Omental fat pad (tissue), 4 donors: ENCODE measurements around the gene MBL2. TPM values are rescaled to one million over a fixed set of nuclear protein-coding genes. Genes with fewer than 3 reads are reported as not detected.

Experiments
- ATAC-seq: fragments of 150-250 bp; one replicate; pipeline ENCODE4 v1.9.1; 2016; ENCODE audit warnings: mild to moderate bottlenecking, moderate library complexity; ENCODE audit not compliant: low FRiP score
- DNase-seq: peaks from one replicate; pipeline ENCODE4 v3.0.0-alpha.2; 2019; ENCODE audit warnings: low spot score
- total RNA-seq, 4 donors: library from RNA; depleted of rRNA; stranded (reverse); fragments of >200 nt; gene quantifications; one replicate each; pipeline ENCODE4 v1.1.0, GENCODE V29; 2016
- TF ChIP-seq, protein P1 (sequence below), 3 donors: fragments of 450-650 bp; IDR thresholded peaks; one replicate each; pipeline ENCODE4 v1.5.1; 2016 to 2017; ENCODE audit warnings: antibody characterized with exemption in 3 of 3, mild to moderate bottlenecking in 3 of 3, moderate library complexity in 2 of 3

Gene MBL2
- not detected for total RNA-seq

DNA sequence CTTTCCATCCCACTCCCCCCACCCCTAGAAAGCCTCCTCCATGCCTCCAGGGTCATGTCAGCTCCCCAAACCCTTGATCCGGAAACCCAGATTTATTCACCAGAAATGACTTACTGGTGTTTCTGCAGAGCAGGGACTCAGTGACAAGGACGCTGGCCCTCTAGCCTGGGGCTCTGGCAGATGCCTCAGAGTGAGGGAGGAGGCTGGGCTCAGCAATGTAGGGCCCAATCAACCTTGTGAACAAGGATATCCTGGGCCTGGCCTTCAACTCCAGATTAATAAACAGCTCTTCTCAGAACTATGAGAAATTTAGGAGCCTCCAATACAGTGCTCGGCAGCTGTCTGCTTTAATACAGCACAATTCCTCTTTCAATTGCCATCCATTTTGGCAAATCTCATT lies at the start of gene MBL2:
Gene MBL2, minus strand, starts transcription at position 162 of the 400 bp plus-strand sequence. CDS start 1,149 bp downstream, outside the sequence.
- ATAC-seq (no peak), DNase-seq (no peak)
- TF ChIP-seq, protein P1, sequence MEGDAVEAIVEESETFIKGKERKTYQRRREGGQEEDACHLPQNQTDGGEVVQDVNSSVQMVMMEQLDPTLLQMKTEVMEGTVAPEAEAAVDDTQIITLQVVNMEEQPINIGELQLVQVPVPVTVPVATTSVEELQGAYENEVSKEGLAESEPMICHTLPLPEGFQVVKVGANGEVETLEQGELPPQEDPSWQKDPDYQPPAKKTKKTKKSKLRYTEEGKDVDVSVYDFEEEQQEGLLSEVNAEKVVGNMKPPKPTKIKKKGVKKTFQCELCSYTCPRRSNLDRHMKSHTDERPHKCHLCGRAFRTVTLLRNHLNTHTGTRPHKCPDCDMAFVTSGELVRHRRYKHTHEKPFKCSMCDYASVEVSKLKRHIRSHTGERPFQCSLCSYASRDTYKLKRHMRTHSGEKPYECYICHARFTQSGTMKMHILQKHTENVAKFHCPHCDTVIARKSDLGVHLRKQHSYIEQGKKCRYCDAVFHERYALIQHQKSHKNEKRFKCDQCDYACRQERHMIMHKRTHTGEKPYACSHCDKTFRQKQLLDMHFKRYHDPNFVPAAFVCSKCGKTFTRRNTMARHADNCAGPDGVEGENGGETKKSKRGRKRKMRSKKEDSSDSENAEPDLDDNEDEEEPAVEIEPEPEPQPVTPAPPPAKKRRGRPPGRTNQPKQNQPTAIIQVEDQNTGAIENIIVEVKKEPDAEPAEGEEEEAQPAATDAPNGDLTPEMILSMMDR (IDR thresholded peaks at IDR 0.05): no peak

DNA sequence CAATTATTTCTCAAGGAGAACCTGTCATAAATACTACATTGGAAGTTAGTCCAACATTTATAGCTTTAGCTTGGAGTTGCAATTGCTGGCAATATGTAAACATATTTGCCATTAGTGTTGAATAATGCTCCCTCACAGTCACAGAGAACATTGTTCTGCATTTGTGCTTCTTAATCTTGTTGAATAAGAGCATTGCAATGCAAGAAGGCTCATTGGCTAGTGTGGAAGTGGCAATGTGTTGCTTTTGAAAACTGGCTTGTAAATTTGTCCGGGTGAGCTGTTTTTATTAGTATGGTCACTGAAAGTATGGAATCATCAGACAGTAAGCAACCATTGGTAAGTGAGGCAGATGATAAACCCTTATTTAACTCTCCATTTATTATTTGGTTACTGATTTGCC lies 47.7 kb upstream of the MBL2 start:
- DNase-seq (no peak), ATAC-seq (no peak)
- TF ChIP-seq, protein P1 (IDR thresholded peaks at IDR 0.05): no peak

DNA sequence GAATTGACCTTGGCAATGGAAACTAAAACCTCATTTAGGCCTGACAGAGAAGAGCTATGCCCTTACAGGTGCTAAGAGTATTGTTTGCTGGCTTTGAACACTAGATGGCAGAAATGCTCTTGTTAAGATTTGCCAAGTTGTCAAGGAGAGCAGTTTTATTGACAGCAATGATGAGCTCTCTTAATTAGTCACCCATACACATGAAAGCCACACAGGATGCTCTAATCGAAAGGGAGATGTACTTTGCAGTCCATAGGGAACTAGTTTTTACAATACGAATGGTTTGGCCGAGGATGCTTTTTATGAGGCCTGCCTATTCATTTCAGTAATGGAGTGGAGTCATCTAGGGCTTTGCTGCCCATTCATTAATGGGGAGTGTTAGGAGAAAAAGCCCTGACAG lies 45.4 kb upstream of the MBL2 start:
- TF ChIP-seq, protein P1 (IDR thresholded peaks at IDR 0.05): no peak
- DNase-seq: no peak
- ATAC-seq: no peak

- TF ChIP-seq, protein P1 (IDR thresholded peaks at IDR 0.05): no peak
- ATAC-seq (no peak), DNase-seq (no peak)
Measured at GRCh38 chr10:52814506-52814905, 41.9 kb upstream of the MBL2 start.

DNA sequence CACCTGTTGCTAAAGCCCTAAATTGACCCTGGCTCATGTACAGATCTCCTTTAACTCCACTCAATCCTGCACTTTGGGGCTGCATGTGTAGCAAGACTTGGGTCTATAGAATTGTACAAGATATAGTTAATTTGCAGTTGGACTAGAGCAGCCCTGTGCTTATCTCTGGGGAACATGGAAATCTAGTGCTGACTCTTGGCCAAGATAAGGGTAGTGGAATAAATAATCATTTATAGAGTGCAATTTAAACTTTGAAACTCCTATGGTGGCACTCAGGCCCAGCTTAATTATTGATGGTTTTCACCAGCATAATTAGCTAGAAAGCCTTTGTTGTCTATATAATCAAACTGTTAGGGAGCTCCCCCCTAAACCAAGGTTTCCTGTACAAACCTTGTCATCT lies 39.2 kb upstream of the MBL2 start:
- DNase-seq (no peak), ATAC-seq (no peak)
- TF ChIP-seq, protein P1 (IDR thresholded peaks at IDR 0.05): no peak

- ATAC-seq: no peak
- DNase-seq: no peak
- TF ChIP-seq, protein P1 (IDR thresholded peaks at IDR 0.05): no peak
Measured at GRCh38 chr10:52810761-52811160, 38.2 kb upstream of the MBL2 start.

GRCh38 chr10:52807803-52808202 lies 35.2 kb upstream of the MBL2 start:
- ATAC-seq (no peak), DNase-seq (no peak)
- TF ChIP-seq, protein P1 (IDR thresholded peaks at IDR 0.05): no peak
